GM12878 (cell line): Measurements from ENCODE around the gene PRR14L. TPM values are rescaled to one million over a fixed set of nuclear protein-coding genes. Genes with fewer than 3 reads are reported as not detected.

Source experiments
- ATAC-seq: fragments of 200-7000 bp; cut with Tn5 transposase; 3 replicates; pipeline ENCODE4 v1.9.1; 2020; ENCODE audit warnings: mild to moderate bottlenecking, moderate library complexity
- BruUV-seq: library from RNA; stranded (reverse); fragments of 400-500 nt; replicated peaks from 2 replicates; lab custom pipeline; 2021; lab: Mats Ljungman, UMichigan
- CTCF ChIA-PET: fragments of 300-600 bp; sonication (Branson Sonifier 250); formaldehyde crosslinking; extraction: SDS; loops from one replicate; lab custom pipeline; 2021; ENCODE audit warnings: inconsistent platforms; lab: Yijun Ruan, JAX
- POLR2A ChIA-PET: fragments of 350-600 bp; formaldehyde crosslinking; extraction: SDS; loops from one replicate; lab custom pipeline; 2021; ENCODE audit warnings: inconsistent platforms; lab: Charles Lee
- RAD21 ChIA-PET: fragments of 300-600 bp; sonication (Branson Sonifier 250); formaldehyde crosslinking; loops from one replicate; lab custom pipeline; 2023; ENCODE audit warnings: antibody characterized with exemption; ENCODE audit not compliant: unreplicated experiment; lab: Charles Lee
- SMC1A ChIA-PET: fragments of 300-600 bp; sonication (Branson Sonifier 250); formaldehyde crosslinking; loops from one replicate; lab custom pipeline; 2023; ENCODE audit not compliant: unreplicated experiment, uncharacterized antibody; lab: Charles Lee
- DNase-seq: peaks from one replicate; pipeline ENCODE4 v3.0.0-alpha.2; 2011; ENCODE audit warnings: low read depth, low spot score
- FAIRE-seq: peaks from 3 replicates; lab custom pipeline; 2011; peaks lifted over from hg19 to GRCh38; lab: Jason Lieb, UNC
- H2AFZ ChIP-seq: 2 replicates; pipeline ENCODE4 v1.6.0; 2011; ENCODE audit warnings: low read depth, low read length, control low read depth; ENCODE audit not compliant: control insufficient read depth
- H3K27ac ChIP-seq: 2 replicates; pipeline ENCODE4 v1.5.1; 2011; ENCODE audit warnings: control low read depth; ENCODE audit not compliant: control insufficient read depth, insufficient read depth
- H3K27me3 ChIP-seq, 2 experiments: replicated peaks in 1 of 2; 2 replicates each; pipeline versions ENCODE4 v1.6.0 to v1.6.1; 2011; ENCODE audit warnings: low read length in 1 of 2; ENCODE audit not compliant: control insufficient read depth in 2 of 2, insufficient read depth in 2 of 2
- H3K36me3 ChIP-seq, 2 experiments: 2 replicates each; pipeline ENCODE4 v1.5.1; 2011; ENCODE audit warnings: low read length in 1 of 2; ENCODE audit not compliant: control insufficient read depth in 2 of 2, insufficient read depth in 2 of 2
- H3K4me1 ChIP-seq: 2 replicates; pipeline ENCODE4 v1.6.1; 2011; ENCODE audit warnings: mild to moderate bottlenecking, low read length, moderate library complexity, mixed read lengths; ENCODE audit not compliant: control insufficient read depth, insufficient read depth
- H3K4me2 ChIP-seq: 2 replicates; pipeline ENCODE4 v1.6.0; 2011; ENCODE audit warnings: control low read depth; ENCODE audit not compliant: control insufficient read depth, insufficient read depth
- H3K4me3 ChIP-seq: fragments of 200-600 bp; sonication (generic); 2 replicates; pipeline ENCODE4 v1.5.1; 2016
- H3K79me2 ChIP-seq: 2 replicates; pipeline ENCODE4 v1.6.0; 2011; ENCODE audit warnings: low read length; ENCODE audit not compliant: control insufficient read depth, insufficient read depth
- H3K9ac ChIP-seq: 2 replicates; pipeline ENCODE4 v1.8.0; 2011; ENCODE audit warnings: low read length, control low read depth, mixed read lengths; ENCODE audit not compliant: control insufficient read depth, insufficient read depth
- H3K9me3 ChIP-seq: replicated peaks from 3 replicates; pipeline ENCODE4 v1.5.1; 2011; ENCODE audit warnings: mild to moderate bottlenecking, low read length; ENCODE audit not compliant: control insufficient read depth, insufficient read depth
- H4K20me1 ChIP-seq: 2 replicates; pipeline ENCODE4 v1.6.0; 2011; ENCODE audit not compliant: control insufficient read depth, insufficient read depth
- CREB1 ChIP-seq: IDR thresholded peaks from 2 replicates; pipeline ENCODE4 v1.6.1; 2012; ENCODE audit warnings: low read depth, mild to moderate bottlenecking, inconsistent platforms
- MAX ChIP-seq: IDR thresholded peaks from 2 replicates; pipeline ENCODE4 v1.6.1; 2012; ENCODE audit warnings: low read depth, low read length, improper control_type of control experiment
- MTA3 ChIP-seq: IDR thresholded peaks from 2 replicates; pipeline ENCODE4 v1.6.1; 2012; ENCODE audit warnings: low read length, inconsistent platforms, borderline replicate concordance
- NR2C1 ChIP-seq: fragments of 450-650 bp; IDR thresholded peaks from 2 replicates; pipeline ENCODE4 v1.6.1; 2017; ENCODE audit warnings: antibody characterized with exemption, mild to moderate bottlenecking, moderate library complexity
- PAX5 ChIP-seq: IDR thresholded peaks from 2 replicates; pipeline ENCODE4 v1.6.1; 2011; ENCODE audit warnings: low read depth, low read length, borderline replicate concordance
- RUNX3 ChIP-seq: IDR thresholded peaks from 2 replicates; pipeline ENCODE4 v1.6.1; 2012; ENCODE audit warnings: low read length, inconsistent platforms
- SPI1 ChIP-seq: IDR thresholded peaks from 2 replicates; pipeline ENCODE4 v1.6.1; 2011; ENCODE audit warnings: low read depth, mild to moderate bottlenecking, low read length, moderate library complexity, borderline replicate concordance; ENCODE audit not compliant: insufficient read depth
- SUPT20H ChIP-seq: IDR thresholded peaks from 2 replicates; pipeline ENCODE4 v1.6.1; 2011; ENCODE audit warnings: low read depth, mild to moderate bottlenecking, low read length, moderate library complexity, borderline replicate concordance; ENCODE audit not compliant: control insufficient read depth
- SUZ12 ChIP-seq: fragments of 200-600 bp; sonication (generic); IDR thresholded peaks from one replicate; pipeline ENCODE4 v1.6.1; 2018; ENCODE audit warnings: antibody characterized with exemption, mild to moderate bottlenecking; ENCODE audit not compliant: unreplicated experiment
- USF1 ChIP-seq: IDR thresholded peaks from 2 replicates; pipeline ENCODE4 v1.6.1; 2011; ENCODE audit warnings: borderline replicate concordance, low read depth, mild to moderate bottlenecking, moderate library complexity, mixed read lengths, low read length; ENCODE audit not compliant: insufficient read depth; ENCODE audit errors: extremely low read length
- ZNF217 ChIP-seq: fragments of 450-650 bp; IDR thresholded peaks from 2 replicates; pipeline ENCODE4 v1.6.1; 2017; ENCODE audit warnings: antibody characterized with exemption, mild to moderate bottlenecking
- ZNF384 ChIP-seq: IDR thresholded peaks from 2 replicates; pipeline ENCODE4 v1.6.1; 2012; ENCODE audit warnings: low read depth, mild to moderate bottlenecking, low read length, improper control_type of control experiment, borderline replicate concordance
- WGBS: methylation state at CpG from one replicate; pipeline ENCODE4 v1.1.6; 2016; ENCODE audit warnings: low lambda C conversion rate; ENCODE audit not compliant: insufficient replicate concordance, insufficient coverage; ENCODE audit errors: missing lambda C conversion rate; 5-methylcytosine and 5-hydroxymethylcytosine counted together
- in situ Hi-C: fragments of 300-500 bp; cut with MboI; formaldehyde crosslinking; loops from 9 replicates; pipeline ENCODE4 v1.14.3; 2018; ENCODE audit warnings: mixed read lengths
- intact Hi-C: fragments of 100-400 bp; cut with micrococcal nuclease; formaldehyde crosslinking; loops from one replicate; pipeline ENCODE4 v1.14.2; 2022; ENCODE audit not compliant: unreplicated experiment
- polyA plus RNA-seq, 11 experiments: library from polyadenylated mRNA; depleted of rRNA in 4 of 11; unstranded in 6 of 11; stranded (reverse) in 5 of 11; fragments of >200 nt; fragmentation: Nextera tagmentation in 4 of 11; fragmentation: Illumina TruSeq in 1 of 11; extraction: Ambion mirVana in 4 of 11; extraction: Trizol in 1 of 11; gene quantifications; 1 replicate in 1 of 11; 2 replicates in 10 of 11; pipeline versions ENCODE4 v1.2.1 to v1.2.3, GENCODE V29; 2011 to 2016; ENCODE audit warnings: inconsistent platforms in 2 of 11, missing spikeins in 2 of 11, low read depth in 1 of 11
- total RNA-seq, 4 experiments: library from RNA; depleted of rRNA in 3 of 4; stranded (reverse); fragments of >200 nt in 3 of 4; fragmentation: Illumina TruSeq in 1 of 4; extraction: Trizol in 1 of 4; gene quantifications; 2 replicates each; pipeline versions ENCODE4 v1.2.1 to v1.2.3, GENCODE V29; 2013 to 2021

PRR14L gene
- total and polyA plus RNA-seq, 10 of the 15 experiments (the other 5 are each of a cell fraction or from before 2014, with no cell fraction given) = 4.2 to 49.0 (median 21.4) TPM

DNA sequence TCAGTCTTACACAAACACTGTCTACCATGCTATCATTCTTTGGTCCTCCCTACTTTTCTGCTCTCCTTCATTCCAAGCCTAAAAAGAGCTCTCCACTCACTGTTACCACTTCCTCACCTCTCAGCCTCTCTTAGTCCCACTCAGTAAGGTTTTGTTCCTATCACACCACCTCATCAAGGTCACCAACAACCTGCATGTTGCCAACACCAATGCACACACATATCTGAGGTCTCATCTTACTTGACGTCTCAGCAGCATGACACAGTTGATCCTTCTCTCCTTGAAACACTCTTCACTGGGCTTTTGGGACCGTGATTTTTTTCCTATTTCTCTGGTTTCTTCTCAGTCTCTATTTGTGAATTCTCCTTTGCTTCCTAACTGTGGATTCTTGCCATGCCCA, 96.0 kb downstream of the PRR14L start:
- Histone ChIP-seq H4K20me1 (no peaks in the 10 kb centered on the region; the same call in 1 of the 2 replicates), H3K27ac (peak overlapping the region; percentile 85), H3K36me3 (no peaks in the 10 kb centered on the region), H3K4me1 (peaks cover 39% of the 10 kb centered on the region), H3K9me3 (no peaks in the 10 kb centered on the region), H3K4me2 (peak overlapping the region; percentile 73), H3K79me2 (peaks cover 65% of the 10 kb centered on the region), H3K9ac (no peak overlapping the region), H3K27me3 (no peaks in the 10 kb centered on the region), H3K4me3 (peak overlapping the region; percentile 38; the same call in 1 of the 2 replicates), H2AFZ (no peak overlapping the region)
- CTCF ChIA-PET = interaction anchor here (2.7 to 3.3 kb wide), 3 partner anchors 12 to 20 kb away, joined by 8 to 11 read pairs (median 9); no protein-coding TSS in a partner anchor
- no peak for FAIRE-seq
- RAD21 ChIA-PET = interaction anchor here (0.6 to 3.4 kb wide), 4 partner anchors 8 to 176 kb away, joined by 3 to 37 read pairs (median 8); partner anchors contain the start of gene PISD
- WGBS = 78% methylated on average over 2 of the region's 2 CpGs
- SMC1A ChIA-PET = interaction anchor here (1.1 to 2.0 kb wide), 5 partner anchors 8 to 163 kb away, joined by 3 to 20 read pairs (median 4); partner anchors contain the start of gene PISD
- in situ Hi-C loops = no loop called here
- POLR2A ChIA-PET = interaction anchor here (0.9 to 3.2 kb wide), 5 partner anchors 8 to 100 kb away, joined by 3 to 26 read pairs (median 4); partner anchors contain the start of genes DEPDC5 and PISD
- intact Hi-C loops = no loop called here
- DNase-seq = no peak
- TF ChIP-seq SPI1 (0 out of 2 replicates have a peak, but pooled peaks have one; percentile 31), MAX (no peak)
- no TSS peak for BruUV-seq
- ATAC-seq = no peak

DNA sequence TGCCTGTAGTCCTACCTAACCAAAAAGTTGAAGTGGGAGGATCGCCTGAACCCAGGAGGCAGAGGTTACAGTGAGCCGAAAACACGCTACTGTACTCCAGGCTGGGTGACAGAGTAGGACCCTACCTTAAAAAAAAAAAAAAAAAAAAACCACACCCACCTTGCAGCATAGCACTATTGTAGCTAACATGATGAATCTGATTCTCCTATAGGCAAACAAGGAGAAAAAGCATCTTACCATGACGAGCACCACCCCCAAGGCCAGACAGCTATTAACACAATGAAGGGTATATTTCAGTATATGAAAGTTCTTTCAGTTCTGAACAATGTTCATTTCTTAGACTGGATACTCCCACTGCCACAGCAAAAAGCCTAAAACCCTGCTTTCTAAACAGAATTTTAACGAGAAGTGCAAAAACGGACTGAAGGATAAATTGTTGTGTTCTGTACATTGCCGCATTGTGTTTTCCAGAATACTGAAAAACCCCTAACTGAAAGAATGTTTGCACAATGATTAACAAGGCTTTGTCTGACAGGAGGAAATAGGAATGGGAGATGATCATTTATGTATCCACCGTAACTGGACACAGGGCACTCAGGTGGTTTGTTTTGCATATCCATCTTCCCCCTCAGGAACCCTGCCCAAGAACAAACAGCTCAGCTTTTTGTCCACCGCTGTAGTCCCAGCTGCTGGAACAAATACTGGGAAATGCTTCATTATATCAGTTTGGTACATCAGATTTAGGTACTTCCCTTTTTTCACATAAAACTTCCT, 96.8 kb downstream of the PRR14L start:
- WGBS = 29% methylated on average over 9 of the region's 9 CpGs
- peaks cover 57% of the 10 kb centered on the region for H3K79me2 ChIP-seq
- BruUV-seq = no TSS peak
- H3K9me3 ChIP-seq = no peaks in the 10 kb centered on the region
- peak overlapping the region; percentile 85 for H3K27ac ChIP-seq
- H3K36me3 ChIP-seq = no peaks in the 10 kb centered on the region
- peak; percentile 69 for ATAC-seq
- H3K4me3 ChIP-seq = peak overlapping the region; percentile 61
- ChIA-PET RAD21 (interaction anchor here (0.7 to 3.4 kb wide), 5 partner anchors 9 to 99 kb away, joined by 3 to 37 read pairs (median 4); partner anchors contain the start of gene PISD), POLR2A (interaction anchor here (0.7 to 3.2 kb wide), 8 partner anchors 9 to 162 kb away, joined by 3 to 26 read pairs (median 4); partner anchors contain the start of genes DEPDC5 and PISD), CTCF (interaction anchor here (1.2 to 3.3 kb wide), 4 partner anchors 8 to 19 kb away, joined by 3 to 11 read pairs (median 8); no protein-coding TSS in a partner anchor), SMC1A (interaction anchor here (0.6 to 2.0 kb wide), 6 partner anchors 9 to 162 kb away, joined by 3 to 20 read pairs (median 4); partner anchors contain the start of gene PISD)
- H2AFZ ChIP-seq = no peak overlapping the region
- H3K9ac ChIP-seq = peak overlapping the region; percentile 56
- H3K4me2 ChIP-seq = peak overlapping the region; percentile 73
- FAIRE-seq = no peak
- no peaks in the 10 kb centered on the region; the same call in 1 of the 2 replicates for H4K20me1 ChIP-seq
- peaks cover 39% of the 10 kb centered on the region for H3K4me1 ChIP-seq
- in situ Hi-C loops (no loop called here), intact Hi-C loops (no loop called here)
- no peaks in the 10 kb centered on the region for H3K27me3 ChIP-seq
- DNase-seq = no peak
- TF ChIP-seq ZNF384 (peak; percentile 63; the same call in 1 of the 2 replicates), PAX5 (peak; percentile 87), MTA3 (no peak), SUZ12 (no peak), USF1 (no peak), ZNF217 (peak; percentile 5; the same call in 1 of the 2 replicates), CREB1 (0 out of 2 replicates have a peak, but pooled peaks have one; percentile 22), RUNX3 (peak; percentile 51), NR2C1 (no peak), SUPT20H (no peak)
